ENCODE measurements around the gene IFNGR1. TPM values are rescaled to one million over a fixed set of nuclear protein-coding genes. Genes with fewer than 3 reads are reported as not detected.

The IFNGR1 gene
- total and polyA plus RNA-seq, 2 of the 13 experiments (the other 11 are each of a cell fraction or from before 2014, with no cell fraction given) = 82.8 to 87.8 TPM

GRCh38 chr6:137218917-137219663 is at the start of gene IFNGR1 (continued):
- TF ChIP-seq THRA (CRISPR knock-in tag; IDR thresholded peaks at IDR 0.05; ENCODE audit: borderline replicate concordance) (peak; percentile 80), ZGPAT (CRISPR knock-in tag; IDR thresholded peaks at IDR 0.05) (peak; percentile 96), SCMH1 (CRISPR knock-in tag; IDR thresholded peaks at IDR 0.05; ENCODE audit: borderline replicate concordance) (no peak), HOXD1 (CRISPR knock-in tag; IDR thresholded peaks at IDR 0.05) (peak; percentile 89), ZNF333 (CRISPR knock-in tag; IDR thresholded peaks at IDR 0.05; ENCODE audit: borderline replicate concordance) (peak; percentile 62; the same call in 1 of the 2 replicates), GATA4 (IDR thresholded peaks at IDR 0.05; ENCODE audit: borderline replicate concordance, low read depth) (peak; percentile 78; the same call in 1 of the 2 replicates), MBD4 (IDR thresholded peaks at IDR 0.05; ENCODE audit: borderline replicate concordance, low read length) (no peak), ZNF296 (CRISPR knock-in tag; conservative IDR thresholded peaks at IDR 0.05) (peak; percentile 78; the same call in 1 of the 2 replicates), ZNF776 (CRISPR knock-in tag; IDR thresholded peaks at IDR 0.05) (peak; percentile 89; the same call in 1 of the 2 replicates), GFI1 (CRISPR knock-in tag; IDR thresholded peaks at IDR 0.05; ENCODE audit: borderline replicate concordance) (peak; percentile 44; the same call in 1 of the 2 replicates), GPN1 (CRISPR knock-in tag; IDR thresholded peaks at IDR 0.05; ENCODE audit: borderline replicate concordance) (no peak; the same call in 1 of the 2 replicates), MIXL1 (CRISPR knock-in tag; IDR thresholded peaks at IDR 0.05) (peak; percentile 23; the same call in 1 of the 2 replicates), XRCC5 (optimal IDR thresholded peaks at IDR 0.05; ENCODE audit: low read length) (peak; percentile 93), CENPX (CRISPR knock-in tag; IDR thresholded peaks at IDR 0.05) (no peak), MTF1 (CRISPR knock-in tag; IDR thresholded peaks at IDR 0.05) (no peak), SP2 (CRISPR knock-in tag; IDR thresholded peaks at IDR 0.05) (peak; percentile 82), U2AF2 (IDR thresholded peaks at IDR 0.05; ENCODE audit: low read depth, low read length) (no peak), IRF9 (CRISPR knock-in tag; IDR thresholded peaks at IDR 0.05; ENCODE audit: borderline replicate concordance) (peak; percentile 97), ZFX (CRISPR knock-in tag; IDR thresholded peaks at IDR 0.05; ENCODE audit: low read depth) (peak; percentile 89), IKZF1 (IDR thresholded peaks at IDR 0.05) (no peak), GATAD2A (CRISPR knock-in tag; IDR thresholded peaks at IDR 0.05) (peak; percentile 86), ZSCAN5A (CRISPR knock-in tag; IDR thresholded peaks at IDR 0.05; ENCODE audit: borderline replicate concordance) (peak; percentile 76; the same call in 1 of the 2 replicates), MYPOP (CRISPR knock-in tag; IDR thresholded peaks at IDR 0.05) (peak; percentile 96), MEIS2 (CRISPR knock-in tag; IDR thresholded peaks at IDR 0.05) (peak; percentile 92), ZNF274 (CRISPR knock-in tag; IDR thresholded peaks at IDR 0.05) (peak; percentile 96)

Measured in HepG2 (cell line).